IMR-90 (cell line): ENCODE data around the gene TRABD. TPM values are rescaled to one million over a fixed set of nuclear protein-coding genes. Genes with fewer than 3 reads are reported as not detected.

Experiments used
- ATAC-seq: fragments of 200-7000 bp; cut with Tn5 transposase; 2 replicates; pipeline ENCODE4 v1.9.1; 2020; ENCODE audit warnings: low read depth, mild to moderate bottlenecking, moderate library complexity
- BruUV-seq: library from RNA; stranded (reverse); fragments of 400-500 nt; replicated peaks from 2 replicates; lab custom pipeline; 2021; lab: Mats Ljungman, UMichigan
- CTCF ChIA-PET: fragments of 300-600 bp; formaldehyde crosslinking; extraction: SDS; loops from one replicate; lab custom pipeline; 2021; ENCODE audit warnings: antibody characterized with exemption; lab: Yijun Ruan, JAX
- POLR2A ChIA-PET: fragments of 300-600 bp; sonication (Branson Sonifier 250); formaldehyde crosslinking; loops from one replicate; lab custom pipeline; 2022; ENCODE audit warnings: antibody characterized with exemption; ENCODE audit not compliant: unreplicated experiment; lab: Charles Lee
- DNase-seq: peaks from one replicate; pipeline ENCODE4 v3.0.0; 2013
- H2AFZ ChIP-seq: replicated peaks from 2 replicates; pipeline ENCODE3; 2013; ENCODE audit warnings: low read length, mild to moderate bottlenecking; ENCODE audit not compliant: poor library complexity
- H2AK5ac ChIP-seq: 2 replicates; pipeline ENCODE4 v1.6.1; 2013; ENCODE audit warnings: low read depth, low read length, inconsistent platforms
- H2AK9ac ChIP-seq: replicated peaks from 2 replicates; pipeline ENCODE3; 2013; ENCODE audit warnings: mild to moderate bottlenecking, low read depth, low read length, moderate library complexity; ENCODE audit not compliant: poor library complexity
- H2BK120ac ChIP-seq: 2 replicates; pipeline ENCODE4 v1.6.1; 2013; ENCODE audit warnings: low read depth, low read length, inconsistent platforms
- H2BK15ac ChIP-seq: 3 replicates; pipeline ENCODE4 v1.6.1; 2013; ENCODE audit warnings: low read depth, low read length, inconsistent platforms
- H2BK20ac ChIP-seq: 2 replicates; pipeline ENCODE4 v1.6.1; 2013; ENCODE audit warnings: low read depth, mild to moderate bottlenecking, inconsistent platforms, low read length, moderate library complexity
- H2BK5ac ChIP-seq: 2 replicates; pipeline ENCODE4 v1.6.1; 2013; ENCODE audit warnings: mild to moderate bottlenecking, low read depth, low read length, inconsistent platforms; ENCODE audit not compliant: poor library complexity, severe bottlenecking
- H3K14ac ChIP-seq: replicated peaks from 2 replicates; pipeline ENCODE4 v1.6.1; 2013; ENCODE audit warnings: low read depth, low read length, inconsistent platforms
- H3K18ac ChIP-seq: 2 replicates; pipeline ENCODE4 v1.6.1; 2013; ENCODE audit warnings: low read depth, low read length, control low read depth
- H3K23ac ChIP-seq: 2 replicates; pipeline ENCODE4 v1.6.1; 2013; ENCODE audit warnings: low read depth, low read length, inconsistent platforms
- H3K27ac ChIP-seq: 2 replicates; pipeline ENCODE4 v1.5.1; 2013; ENCODE audit warnings: mild to moderate bottlenecking, control low read depth, low read length; ENCODE audit not compliant: insufficient read depth
- H3K27me3 ChIP-seq: 2 replicates; pipeline ENCODE4 v1.6.1; 2013; ENCODE audit warnings: low read length; ENCODE audit not compliant: control insufficient read depth, insufficient read depth
- H3K36me3 ChIP-seq: 2 replicates; pipeline ENCODE4 v1.6.1; 2013; ENCODE audit warnings: low read length, mixed read lengths; ENCODE audit not compliant: control insufficient read depth, insufficient read depth
- H3K4ac ChIP-seq: 2 replicates; pipeline ENCODE4 v1.6.1; 2013; ENCODE audit warnings: low read depth, low read length, inconsistent platforms
- H3K4me1 ChIP-seq: 2 replicates; pipeline ENCODE4 v1.6.1; 2013; ENCODE audit warnings: low read length, mixed read lengths; ENCODE audit not compliant: control insufficient read depth, insufficient read depth
- H3K4me2 ChIP-seq: 2 replicates; pipeline ENCODE4 v1.6.1; 2013; ENCODE audit warnings: low read depth, mild to moderate bottlenecking, control low read depth, low read length, moderate library complexity
- H3K4me3 ChIP-seq: 2 replicates; pipeline ENCODE4 v1.5.1; 2013; ENCODE audit warnings: low read depth, mild to moderate bottlenecking, control low read depth, low read length, moderate library complexity; ENCODE audit not compliant: insufficient read depth
- H3K56ac ChIP-seq: 2 replicates; pipeline ENCODE4 v1.6.1; 2013; ENCODE audit warnings: low read length, inconsistent platforms; ENCODE audit not compliant: insufficient read depth; ENCODE audit errors: extremely low read depth
- H3K79me1 ChIP-seq, 2 experiments: 2 replicates each; pipeline ENCODE4 v1.6.1; 2013; ENCODE audit warnings: low read length in 2 of 2, inconsistent platforms in 1 of 2, low read depth in 1 of 2
- H3K9ac ChIP-seq: 2 replicates; pipeline ENCODE4 v1.6.1; 2013; ENCODE audit warnings: low read depth, low read length, control low read depth
- H3K9me1 ChIP-seq: 2 replicates; pipeline ENCODE4 v1.6.1; 2013; ENCODE audit warnings: low read length, inconsistent platforms; ENCODE audit not compliant: insufficient read depth
- H3K9me3 ChIP-seq: 2 replicates; pipeline ENCODE4 v1.6.1; 2013; ENCODE audit warnings: low read length; ENCODE audit not compliant: control insufficient read depth, insufficient read depth
- H4K20me1 ChIP-seq: 2 replicates; pipeline ENCODE4 v1.6.1; 2013; ENCODE audit warnings: low read length, inconsistent platforms; ENCODE audit not compliant: insufficient read depth
- H4K5ac ChIP-seq: 2 replicates; pipeline ENCODE4 v1.6.1; 2013; ENCODE audit warnings: mild to moderate bottlenecking, low read depth, low read length, control low read depth
- H4K8ac ChIP-seq, 2 experiments: 2 replicates each; pipeline ENCODE4 v1.6.1; 2013; ENCODE audit warnings: low read depth in 2 of 2, low read length in 2 of 2, control low read depth in 1 of 2, inconsistent platforms in 1 of 2
- H4K91ac ChIP-seq: 2 replicates; pipeline ENCODE4 v1.6.1; 2013; ENCODE audit warnings: low read depth, low read length, inconsistent platforms; ENCODE audit not compliant: insufficient read depth
- BHLHE40 ChIP-seq: fragments of 150-350 bp; IDR thresholded peaks from 2 replicates; pipeline ENCODE4 v1.6.1; 2016; ENCODE audit warnings: mild to moderate bottlenecking, low read depth, low read length
- CTCF ChIP-seq: conservative IDR thresholded peaks from 2 replicates; pipeline ENCODE4 v1.5.1; 2012; ENCODE audit warnings: mild to moderate bottlenecking, low read depth, low read length, improper control_type of control experiment
- MAFK ChIP-seq: IDR thresholded peaks from 2 replicates; pipeline ENCODE4 v1.6.1; 2012; ENCODE audit warnings: low read depth, low read length, improper control_type of control experiment
- MAZ ChIP-seq: IDR thresholded peaks from 2 replicates; pipeline ENCODE4 v1.6.1; 2012; ENCODE audit warnings: low read depth, mild to moderate bottlenecking, low read length, improper control_type of control experiment, moderate library complexity, borderline replicate concordance
- MXI1 ChIP-seq: IDR thresholded peaks from 2 replicates; pipeline ENCODE4 v1.6.1; 2012; ENCODE audit warnings: low read depth, mild to moderate bottlenecking, low read length, moderate library complexity, borderline replicate concordance
- SMC3 ChIP-seq: fragments of 150-350 bp; IDR thresholded peaks from 2 replicates; pipeline ENCODE4 v1.6.1; 2016; ENCODE audit warnings: low read depth, mild to moderate bottlenecking, antibody characterized with exemption, low read length, moderate library complexity
- USF2 ChIP-seq: fragments of 150-350 bp; IDR thresholded peaks from 2 replicates; pipeline ENCODE4 v1.6.1; 2017; ENCODE audit warnings: mild to moderate bottlenecking, antibody characterized with exemption, low read length, low read depth
- WGBS, 2 experiments: methylation state at CpG; one replicate each; pipeline versions ENCODE4 v1.1.5 to v1.1.7; 2013; ENCODE audit warnings: missing lambda C conversion rate in 2 of 2; ENCODE audit not compliant: insufficient read length in 1 of 2; ENCODE audit errors: extremely low coverage in 2 of 2; 5-methylcytosine and 5-hydroxymethylcytosine counted together
- dilution Hi-C: fragments of 300-500 bp; cut with HindIII; formaldehyde crosslinking; loops from one replicate; pipeline ENCODE4 v1.14.3; 2018; ENCODE audit warnings: low sequenced_read_pairs; ENCODE audit not compliant: unreplicated experiment
- in situ Hi-C: fragments of 300-500 bp; cut with MboI; formaldehyde crosslinking; loops from 3 replicates; pipeline ENCODE4 v1.14.3; 2019; ENCODE audit warnings: low sequenced_read_pairs, inconsistent platforms, mixed read lengths
- intact Hi-C: fragments of 100-400 bp; cut with micrococcal nuclease; formaldehyde crosslinking; loops from 2 replicates; pipeline ENCODE4 v1.10.0; 2022
- polyA plus RNA-seq, 3 experiments: library from polyadenylated mRNA; depleted of rRNA; stranded (reverse); fragments of >200 nt; gene quantifications; 2 replicates each; pipeline ENCODE4 v1.2.3, GENCODE V29; 2012; ENCODE audit warnings: low replicate concordance in 1 of 3
- total RNA-seq: library from RNA; depleted of rRNA; stranded (reverse); fragments of >200 nt; gene quantifications from 2 replicates; pipeline ENCODE4 v1.2.3, GENCODE V29; 2012

Gene TRABD
- total and polyA plus RNA-seq, 2 of the 4 experiments (the other 2 are of a cell fraction), result 13.4 to 42.7 TPM

- Histone ChIP-seq H4K20me1 (no peaks in the 10 kb centered on the region; the same call in 1 of the 2 replicates), H3K56ac (no peak overlapping the region), H3K36me3 (peaks cover 11% of the 10 kb centered on the region; the same call in 1 of the 2 replicates), H2AFZ (peak overlapping the region; percentile 17), H3K9me1 (no peaks in the 10 kb centered on the region), H2BK20ac (no peak overlapping the region), H3K9ac (no peak overlapping the region), H3K9me3 (no peaks in the 10 kb centered on the region), H2BK5ac (no peak overlapping the region), H3K4me1 (no peaks in the 10 kb centered on the region), H3K79me1 (no peaks in the 10 kb centered on the region), H3K4me3 (no peak overlapping the region), H4K8ac (no peak overlapping the region), H2BK15ac (no peak overlapping the region), H4K91ac (no peak overlapping the region), H2AK5ac (no peak overlapping the region), H3K4ac (no peak overlapping the region), H3K27ac (no peak overlapping the region), H3K4me2 (no peak overlapping the region), H3K14ac (no peak overlapping the region), H3K18ac (no peak overlapping the region), H3K27me3 (no peaks in the 10 kb centered on the region; the same call in 1 of the 2 replicates), H2AK9ac (peak overlapping the region; percentile 80), H4K5ac (no peak overlapping the region), H3K23ac (no peak overlapping the region), H2BK120ac (no peak overlapping the region)
- no TSS peak for BruUV-seq
- CTCF ChIA-PET, result no interaction called here
- TF ChIP-seq MXI1, result no peak
- no peak for TF ChIP-seq SMC3
- no peak for TF ChIP-seq USF2
- TF ChIP-seq BHLHE40, result no peak
- TF ChIP-seq CTCF, result no peak
- TF ChIP-seq MAZ, result no peak
- TF ChIP-seq MAFK, result no peak
- dilution Hi-C loops (no loop called here), in situ Hi-C loops (no loop called here), intact Hi-C loops (no loop called here)
- peak; percentile 35 for DNase-seq
- POLR2A ChIA-PET, result no interaction called here
- no peak for ATAC-seq
- WGBS, 2 experiments, result 91% methylated on average over 28 of the region's 35 CpGs; no CpG with 5 or more reads in 1 of the 2 experiments
Observed at GRCh38 chr22:50150161-50151129, 35.3 kb upstream of the TRABD start.
